Osteoblast (primary cell): ENCODE results near the gene OST4. TPM values are rescaled to one million over a fixed set of nuclear protein-coding genes. Genes with fewer than 3 reads are reported as not detected.

Source experiments
- DNase-seq: peaks from one replicate; pipeline ENCODE4 v3.0.0; 2011; ENCODE audit warnings: low spot score, mixed read lengths; ENCODE audit not compliant: insufficient read length; ENCODE audit errors: missing footprints
- H2AFZ ChIP-seq: 2 replicates; pipeline ENCODE4 v1.6.0; 2011; ENCODE audit warnings: mild to moderate bottlenecking, low read length
- H3K27ac ChIP-seq: 2 replicates; pipeline ENCODE4 v1.5.1; 2011; ENCODE audit warnings: mild to moderate bottlenecking, low read depth, low read length, moderate library complexity
- H3K27me3 ChIP-seq: 2 replicates; pipeline ENCODE4 v1.6.0; 2012; ENCODE audit warnings: mild to moderate bottlenecking, control low read depth, inconsistent platforms, low read length, moderate library complexity; ENCODE audit not compliant: insufficient read depth
- H3K36me3 ChIP-seq: 2 replicates; pipeline ENCODE4 v1.5.1; 2011; ENCODE audit warnings: mild to moderate bottlenecking, low read length, control low read depth, moderate library complexity; ENCODE audit not compliant: insufficient read depth
- H3K4me1 ChIP-seq: 2 replicates; pipeline ENCODE4 v1.5.1; 2011; ENCODE audit warnings: mild to moderate bottlenecking, low read length, control low read depth, moderate library complexity; ENCODE audit not compliant: insufficient read depth
- H3K4me2 ChIP-seq: 2 replicates; pipeline ENCODE4 v1.6.0; 2011; ENCODE audit warnings: mild to moderate bottlenecking, low read length; ENCODE audit not compliant: insufficient read depth
- H3K4me3 ChIP-seq: fragments of 200-600 bp; sonication (generic); 3 replicates; pipeline ENCODE4 v1.5.1; 2012; ENCODE audit warnings: mild to moderate bottlenecking, low read length, inconsistent platforms; ENCODE audit not compliant: insufficient read depth
- H3K79me2 ChIP-seq: 2 replicates; pipeline ENCODE4 v1.6.0; 2012; ENCODE audit warnings: mild to moderate bottlenecking, low read length, control low read depth, inconsistent platforms; ENCODE audit not compliant: insufficient read depth
- H3K9me3 ChIP-seq: 2 replicates; pipeline ENCODE4 v1.5.1; 2011; ENCODE audit warnings: low read depth, low read length, control low read depth
- H4K20me1 ChIP-seq: 2 replicates; pipeline ENCODE4 v1.6.0; 2012; ENCODE audit warnings: mild to moderate bottlenecking, low read length, control low read depth; ENCODE audit not compliant: insufficient read depth
- CTCF ChIP-seq: IDR thresholded peaks from 2 replicates; pipeline ENCODE4 v1.5.1; 2011; ENCODE audit warnings: mild to moderate bottlenecking, low read depth, low read length, moderate library complexity; ENCODE audit errors: extremely low read depth
- total RNA-seq: library from RNA; depleted of rRNA; stranded (reverse); fragments of >200 nt; gene quantifications from 2 replicates; pipeline ENCODE4 v1.2.3, GENCODE V29; 2012

The OST4 gene
- total RNA-seq, 1 donor = 202 TPM

- no peak for TF ChIP-seq CTCF
- no peak overlapping the region for H3K4me3 ChIP-seq
- peaks cover 5% of the 10 kb centered on the region for H3K4me1 ChIP-seq
- H3K4me2 ChIP-seq = no peak overlapping the region
- no peak overlapping the region for H3K27ac ChIP-seq
- no peaks in the 10 kb centered on the region for H3K36me3 ChIP-seq
- peak; percentile 59 for DNase-seq
- no peaks in the 10 kb centered on the region for H3K9me3 ChIP-seq
- H4K20me1 ChIP-seq = no peaks in the 10 kb centered on the region
- H3K27me3 ChIP-seq = no peaks in the 10 kb centered on the region
- no peaks in the 10 kb centered on the region for H3K79me2 ChIP-seq
- H2AFZ ChIP-seq = no peak overlapping the region
These were observed 23.0 kb upstream of the OST4 start for GRCh38 chr2:27094353-27094984.

- H2AFZ ChIP-seq = no peak overlapping the region
- TF ChIP-seq CTCF = no peak
- H3K4me2 ChIP-seq = no peak overlapping the region
- H3K36me3 ChIP-seq = no peaks in the 10 kb centered on the region
- H3K27ac ChIP-seq = no peak overlapping the region
- no peaks in the 10 kb centered on the region for H3K27me3 ChIP-seq
- peaks cover 5% of the 10 kb centered on the region for H3K4me1 ChIP-seq
- DNase-seq = peak; percentile 64
- H3K79me2 ChIP-seq = no peaks in the 10 kb centered on the region
- H3K4me3 ChIP-seq = no peak overlapping the region
- no peaks in the 10 kb centered on the region for H4K20me1 ChIP-seq
- no peaks in the 10 kb centered on the region for H3K9me3 ChIP-seq
These were observed 22.2 kb upstream of the OST4 start for GRCh38 chr2:27093430-27094352.

GRCh38 chr2:27092696-27093429 is 21.4 kb upstream of the OST4 start:
- H3K9me3 ChIP-seq = no peaks in the 10 kb centered on the region

More at GRCh38 chr2:27092696-27093429, 21.4 kb upstream of the OST4 start:
- H3K4me2 ChIP-seq = no peak overlapping the region
- no peak overlapping the region for H3K4me3 ChIP-seq
- peaks cover 5% of the 10 kb centered on the region for H3K4me1 ChIP-seq
- H2AFZ ChIP-seq = no peak overlapping the region
- DNase-seq = peak; percentile 93
- H3K36me3 ChIP-seq = no peaks in the 10 kb centered on the region
- H3K79me2 ChIP-seq = no peaks in the 10 kb centered on the region
- no peak for TF ChIP-seq CTCF
- no peaks in the 10 kb centered on the region for H3K27me3 ChIP-seq
- H4K20me1 ChIP-seq = no peaks in the 10 kb centered on the region
- no peak overlapping the region for H3K27ac ChIP-seq
